Measurements from ENCODE around the gene PTPRG.

- TF ChIP-seq CTCF (IDR thresholded peaks at IDR 0.05): no peak
- TF ChIP-seq POLR2AphosphoS5 (IDR thresholded peaks at IDR 0.05; ENCODE audit: low read depth, low read length): no peak
- no peak for TF ChIP-seq SIN3A (IDR thresholded peaks at IDR 0.05; ENCODE audit: borderline replicate concordance, insufficient read depth, low read depth, low read length)
- no peak for TF ChIP-seq REST (IDR thresholded peaks at IDR 0.05; ENCODE audit: insufficient read depth in 1 of 2, low read depth in 2 of 2, low read length in 1 of 2)
Observed at GRCh38 chr3:62019906-62020305, 458.5 kb downstream of the PTPRG start.

Data from Panc1 (cell line).